HG02759 (cell line): Measurements from ENCODE around the gene ACRV1.

ENCODE experiments used
- ATAC-seq: cut with Tn5 transposase; IDR thresholded peaks from one replicate; pipeline ENCODE4 v1.9.1; 2021; ENCODE audit warnings: mild to moderate bottlenecking, moderate library complexity; ENCODE audit not compliant: unreplicated experiment

Gene ACRV1

GRCh38 chr11:125662689-125663088 is 18.0 kb downstream of the ACRV1 start:
- ATAC-seq, result no peak

- no peak for ATAC-seq
These were observed 31.0 kb downstream of the ACRV1 start for GRCh38 chr11:125649465-125650166.

GRCh38 chr11:125645871-125646270 is 34.8 kb downstream of the ACRV1 start:
- ATAC-seq, result no peak

- no peak for ATAC-seq
These were observed 42.3 kb downstream of the ACRV1 start for GRCh38 chr11:125638315-125638714.

- no peak for ATAC-seq
These were observed 42.8 kb downstream of the ACRV1 start for GRCh38 chr11:125637840-125638239.

- no peak for ATAC-seq
These were observed 53.3 kb downstream of the ACRV1 start for GRCh38 chr11:125627236-125627910.

GRCh38 chr11:125626288-125626950 is 54.2 kb downstream of the ACRV1 start:
- ATAC-seq, result peak; percentile 33

GRCh38 chr11:125625630-125626287 is 54.9 kb downstream of the ACRV1 start:
- peak; percentile 88 for ATAC-seq

- no peak for ATAC-seq
These were observed 55.4 kb downstream of the ACRV1 start for GRCh38 chr11:125625225-125625629.

- no peak for ATAC-seq
These were observed 55.9 kb downstream of the ACRV1 start, which contains the start of gene CHEK1 for GRCh38 chr11:125624756-125625213. Gene CHEK1 (plus strand): TSS chr11:125625163. CDS start chr11:125626769, 1,606 bp downstream.

GRCh38 chr11:125623064-125623463 is 57.6 kb downstream of the ACRV1 start:
- no peak for ATAC-seq

GRCh38 chr11:125621995-125622394 is 58.7 kb downstream of the ACRV1 start:
- no peak for ATAC-seq
